NT2/D1 (cell line): ENCODE measurements around the gene PCDHA6.

Source experiments
- YY1 ChIP-seq: IDR thresholded peaks from 2 replicates; pipeline ENCODE4 v1.6.1; 2011; ENCODE audit not compliant: insufficient read length, insufficient read depth
- ZNF274 ChIP-seq: IDR thresholded peaks from 2 replicates; pipeline ENCODE4 v1.6.1; 2011; ENCODE audit warnings: mild to moderate bottlenecking, low read depth, low read length

DNA sequence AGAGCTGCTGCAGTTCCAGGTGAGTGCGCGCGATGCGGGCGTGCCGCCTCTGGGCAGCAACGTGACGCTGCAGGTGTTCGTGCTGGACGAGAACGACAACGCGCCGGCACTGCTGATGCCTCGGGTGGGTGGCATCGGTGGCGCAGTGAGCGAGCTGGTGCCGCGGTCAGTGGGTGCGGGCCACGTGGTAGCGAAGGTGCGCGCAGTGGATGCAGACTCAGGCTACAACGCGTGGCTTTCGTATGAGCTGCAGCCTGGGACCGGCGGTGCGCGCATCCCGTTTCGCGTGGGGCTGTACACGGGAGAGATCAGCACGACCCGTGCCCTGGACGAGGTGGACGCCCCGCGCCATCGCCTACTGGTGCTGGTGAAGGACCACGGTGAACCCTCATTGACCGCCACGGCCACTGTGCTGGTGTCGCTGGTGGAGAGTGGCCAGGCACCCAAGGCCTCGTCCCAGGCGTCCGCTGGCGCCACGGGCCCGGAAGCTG lies 24.9 kb upstream of the PCDHA6 start:
- TF ChIP-seq YY1 (no peak), ZNF274 (no peak)
